ENCODE results near the gene C11orf24. TPM values are rescaled to one million over a fixed set of nuclear protein-coding genes. Genes with fewer than 3 reads are reported as not detected.

The C11orf24 gene
- total RNA-seq, 1 experiment from 2014 or later, result 26.5 TPM

GRCh38 chr11:68267881-68268240 lies 3.9 kb downstream of the C11orf24 start:
- Histone ChIP-seq H3K4me3 (no peak overlapping the region), H3K4me1 (no peaks in the 10 kb centered on the region), H3K27me3 (no peaks in the 10 kb centered on the region), H3K27ac (no peak overlapping the region), H3K36me3 (peaks cover 16% of the 10 kb centered on the region), H3K9me3 (replicated peaks) (no peaks in the 10 kb centered on the region)
- no peak for DNase-seq

- no peak overlapping the region for H3K27ac ChIP-seq
- H3K4me1 ChIP-seq, result no peaks in the 10 kb centered on the region
- no peaks in the 10 kb centered on the region for H3K9me3 ChIP-seq (replicated peaks)
- DNase-seq, result no peak
- H3K36me3 ChIP-seq, result peaks cover 16% of the 10 kb centered on the region
- no peak overlapping the region for H3K4me3 ChIP-seq
- no peaks in the 10 kb centered on the region for H3K27me3 ChIP-seq
Measured at GRCh38 chr11:68266936-68267880, 4.6 kb downstream of the C11orf24 start.

GRCh38 chr11:68266121-68266891 lies 5.5 kb downstream of the C11orf24 start:
- H3K4me3 ChIP-seq, result no peak overlapping the region
- DNase-seq, result no peak
- no peak overlapping the region for H3K27ac ChIP-seq
- no peaks in the 10 kb centered on the region for H3K27me3 ChIP-seq
- H3K9me3 ChIP-seq (replicated peaks), result no peaks in the 10 kb centered on the region
- H3K36me3 ChIP-seq, result peaks cover 16% of the 10 kb centered on the region
- no peaks in the 10 kb centered on the region for H3K4me1 ChIP-seq

- Histone ChIP-seq H3K36me3 (peaks cover 16% of the 10 kb centered on the region), H3K27me3 (no peaks in the 10 kb centered on the region), H3K27ac (no peak overlapping the region), H3K4me1 (no peaks in the 10 kb centered on the region), H3K9me3 (replicated peaks) (no peaks in the 10 kb centered on the region), H3K4me3 (no peak overlapping the region)
- no peak for DNase-seq
Measured at GRCh38 chr11:68264741-68265540, 6.8 kb downstream of the C11orf24 start.

GRCh38 chr11:68264244-68264643 lies 7.5 kb downstream of the C11orf24 start:
- Histone ChIP-seq H3K27ac (no peak overlapping the region), H3K4me3 (no peak overlapping the region), H3K4me1 (no peaks in the 10 kb centered on the region), H3K36me3 (peaks cover 16% of the 10 kb centered on the region), H3K27me3 (no peaks in the 10 kb centered on the region), H3K9me3 (replicated peaks) (no peaks in the 10 kb centered on the region)
- no peak for DNase-seq

- H3K27me3 ChIP-seq, result no peaks in the 10 kb centered on the region
- H3K4me3 ChIP-seq, result no peak overlapping the region
- DNase-seq, result no peak
- H3K9me3 ChIP-seq (replicated peaks), result no peaks in the 10 kb centered on the region
- H3K4me1 ChIP-seq, result no peaks in the 10 kb centered on the region
- H3K36me3 ChIP-seq, result peaks cover 16% of the 10 kb centered on the region
- H3K27ac ChIP-seq, result no peak overlapping the region
Measured at GRCh38 chr11:68263444-68264035, 8.2 kb downstream of the C11orf24 start.

- H3K27ac ChIP-seq, result no peak overlapping the region
- DNase-seq, result no peak
- H3K36me3 ChIP-seq, result peaks cover 16% of the 10 kb centered on the region
- no peak overlapping the region for H3K4me3 ChIP-seq
- H3K9me3 ChIP-seq (replicated peaks), result no peaks in the 10 kb centered on the region
- no peaks in the 10 kb centered on the region for H3K27me3 ChIP-seq
- no peaks in the 10 kb centered on the region for H3K4me1 ChIP-seq
Measured at GRCh38 chr11:68262544-68262827, 9.3 kb downstream of the C11orf24 start.

- no peak overlapping the region for H3K27ac ChIP-seq
- no peaks in the 10 kb centered on the region for H3K27me3 ChIP-seq
- H3K4me1 ChIP-seq, result no peaks in the 10 kb centered on the region
- no peak overlapping the region for H3K4me3 ChIP-seq
- H3K9me3 ChIP-seq (replicated peaks), result no peaks in the 10 kb centered on the region
- no peak for DNase-seq
- peaks cover 10% of the 10 kb centered on the region for H3K36me3 ChIP-seq
Measured at GRCh38 chr11:68261749-68262543, 9.8 kb downstream of the C11orf24 start.

- Histone ChIP-seq H3K27me3 (no peaks in the 10 kb centered on the region), H3K4me1 (peaks cover 2% of the 10 kb centered on the region; the same call in 1 of the 2 replicates), H3K36me3 (peaks cover 5% of the 10 kb centered on the region), H3K9me3 (replicated peaks) (no peaks in the 10 kb centered on the region), H3K27ac (no peak overlapping the region), H3K4me3 (no peak overlapping the region)
- DNase-seq, result no peak
Measured at GRCh38 chr11:68261006-68261405, 10.8 kb downstream of the C11orf24 start.

GRCh38 chr11:68260484-68260883 lies 11.3 kb downstream of the C11orf24 start:
- H3K4me1 ChIP-seq, result peaks cover 7% of the 10 kb centered on the region; the same call in 1 of the 2 replicates
- no peaks in the 10 kb centered on the region for H3K27me3 ChIP-seq
- peaks cover 2% of the 10 kb centered on the region for H3K36me3 ChIP-seq
- no peaks in the 10 kb centered on the region for H3K9me3 ChIP-seq (replicated peaks)
- H3K4me3 ChIP-seq, result no peak overlapping the region
- H3K27ac ChIP-seq, result no peak overlapping the region
- DNase-seq, result no peak

- Histone ChIP-seq H3K27ac (no peak overlapping the region), H3K27me3 (no peaks in the 10 kb centered on the region), H3K9me3 (replicated peaks) (no peaks in the 10 kb centered on the region), H3K4me3 (no peak overlapping the region), H3K36me3 (no peaks in the 10 kb centered on the region), H3K4me1 (peaks cover 7% of the 10 kb centered on the region; the same call in 1 of the 2 replicates)
- no peak for DNase-seq
Measured at GRCh38 chr11:68259122-68259959, 12.4 kb downstream of the C11orf24 start.

- no peaks in the 10 kb centered on the region for H3K9me3 ChIP-seq (replicated peaks)
- peaks cover 7% of the 10 kb centered on the region; the same call in 1 of the 2 replicates for H3K4me1 ChIP-seq
- H3K36me3 ChIP-seq, result no peaks in the 10 kb centered on the region
- no peaks in the 10 kb centered on the region for H3K27me3 ChIP-seq
- DNase-seq, result no peak
- no peak overlapping the region for H3K27ac ChIP-seq
- no peak overlapping the region for H3K4me3 ChIP-seq
Measured at GRCh38 chr11:68258363-68258765, 13.4 kb downstream of the C11orf24 start.
